ENCODE data around the gene HNRNPCL2. TPM values are rescaled to one million over a fixed set of nuclear protein-coding genes. Genes with fewer than 3 reads are reported as not detected.
"Not testable (repeated sequence)": the region's sequence is repeated elsewhere in the genome, so short reads cannot be mapped to it uniquely, and the experiment has no call there.

HNRNPCL2 gene
- not detected in 2 replicates for total RNA-seq

- not testable (repeated sequence) for DNase-seq (ENCODE audit: low read depth)
Measured at GRCh38 chr1:13116754-13117153, at the start of gene HNRNPCL2. TSS of gene HNRNPCL2 (minus strand) at chr1:13116854. CDS start at chr1:13116400, 454 bp downstream.

GRCh38 chr1:13165531-13165930, 48.9 kb upstream of the HNRNPCL2 start, which contains the start of gene HNRNPCL4:
TSS of gene HNRNPCL4 (minus strand) at chr1:13165631. CDS start at chr1:13165467, 164 bp downstream.
- not testable (repeated sequence) for DNase-seq (ENCODE audit: low read depth)

GRCh38 chr1:13155909-13156308, 39.3 kb upstream of the HNRNPCL2 start, which contains the start of gene PRAMEF26:
TSS of gene PRAMEF26 (minus strand) at chr1:13156009. CDS start at chr1:13153095, 2,914 bp downstream.
- DNase-seq (ENCODE audit: low read depth) = not testable (repeated sequence)

DNA sequence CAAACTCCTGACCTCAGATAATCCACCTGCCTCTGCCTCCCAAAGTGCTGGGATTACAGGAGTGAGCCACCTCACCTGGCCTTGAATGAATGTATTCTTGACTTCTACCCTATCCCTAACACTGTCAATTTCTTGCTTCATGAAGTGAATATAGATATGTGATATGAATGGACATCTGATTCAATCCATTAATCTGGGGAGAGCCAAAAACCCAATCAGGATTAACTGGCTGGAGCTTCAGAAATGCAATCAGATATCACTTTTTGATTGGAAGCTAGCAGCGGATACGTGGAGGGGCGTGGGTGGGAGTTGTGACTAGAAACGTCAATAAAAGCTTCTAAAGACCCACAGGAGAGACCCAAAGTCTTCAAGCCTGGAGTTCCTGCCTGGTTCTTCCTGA, 46.2 kb downstream of the HNRNPCL2 start, which contains the start of gene PRAMEF25:
TSS of gene PRAMEF25 (plus strand) at position 301 of the 400 bp plus-strand sequence. CDS start 2,920 bp downstream, outside the sequence.
- DNase-seq (ENCODE audit: low read depth) = not testable (repeated sequence)

Other genes starting within 250 kb of the HNRNPCL2 start
- gene PRAMEF4, start 230.7 kb downstream of the HNRNPCL2 start, total RNA-seq = not detected in 2 replicates
- not detected in 2 replicates for gene PRAMEF10, start 218.6 kb downstream of the HNRNPCL2 start, total RNA-seq
- not detected in 2 replicates for gene PRAMEF7, start 200.2 kb downstream of the HNRNPCL2 start, total RNA-seq
- not detected in 2 replicates for gene PRAMEF6, start 169.3 kb downstream of the HNRNPCL2 start, total RNA-seq
- gene PRAMEF27, start 60.3 kb downstream of the HNRNPCL2 start, total RNA-seq = not detected in 2 replicates
- gene HNRNPCL3, start 56.1 kb downstream of the HNRNPCL2 start, total RNA-seq = not detected in 2 replicates
- not detected in 2 replicates for gene PRAMEF25, start 46.1 kb downstream of the HNRNPCL2 start, total RNA-seq
- gene PRAMEF26, start 39.2 kb upstream of the HNRNPCL2 start, total RNA-seq = not detected in 2 replicates
- not detected in 2 replicates for gene HNRNPCL4, start 48.8 kb upstream of the HNRNPCL2 start, total RNA-seq
- not detected in 2 replicates for gene PRAMEF9, start 55.0 kb upstream of the HNRNPCL2 start, total RNA-seq
- gene PRAMEF13, start 84.6 kb upstream of the HNRNPCL2 start, total RNA-seq = not detected in 2 replicates
- not detected in 2 replicates for gene PRAMEF18, start 109.3 kb upstream of the HNRNPCL2 start, total RNA-seq
- gene PRAMEF5, start 137.3 kb upstream of the HNRNPCL2 start, total RNA-seq = not detected in 2 replicates
- gene PRAMEF8, start 168.3 kb upstream of the HNRNPCL2 start, total RNA-seq = not detected in 2 replicates
- gene PRAMEF33, start 186.7 kb upstream of the HNRNPCL2 start, total RNA-seq = not detected in 2 replicates
- not detected in 2 replicates for gene PRAMEF15, start 198.7 kb upstream of the HNRNPCL2 start, total RNA-seq
- not detected in 2 replicates for gene PRAMEF14, start 230.3 kb upstream of the HNRNPCL2 start, total RNA-seq

Measured in renal cortical epithelial cell (primary cell).